ENCODE measurements around the gene BRD1. TPM values are rescaled to one million over a fixed set of nuclear protein-coding genes. Genes with fewer than 3 reads are reported as not detected.

Gene BRD1
- total RNA-seq, 1 donor from 2014 or later: 23.6 TPM

GRCh38 chr22:49730656-49731055 is 97.0 kb downstream of the BRD1 start:
- no peak for DNase-seq (ENCODE audit: low read depth in 2 of 2)

GRCh38 chr22:49728570-49729271 is 99.0 kb downstream of the BRD1 start:
- DNase-seq (ENCODE audit: low read depth in 2 of 2): no peak

- no peak for DNase-seq (ENCODE audit: low read depth in 2 of 2)
Measured at GRCh38 chr22:49727881-49728569, 99.6 kb downstream of the BRD1 start.

- DNase-seq (ENCODE audit: low read depth in 2 of 2): no peak
Measured at GRCh38 chr22:49727191-49727880, 100.3 kb downstream of the BRD1 start.

GRCh38 chr22:49726701-49727101 is 101.0 kb downstream of the BRD1 start:
- DNase-seq (ENCODE audit: low read depth in 2 of 2): no peak

GRCh38 chr22:49726022-49726681 is 101.5 kb downstream of the BRD1 start:
- DNase-seq (ENCODE audit: low read depth in 2 of 2): no peak

- DNase-seq (ENCODE audit: low read depth in 2 of 2): no peak
Measured at GRCh38 chr22:49725516-49725915, 102.2 kb downstream of the BRD1 start.

GRCh38 chr22:49724893-49725489 is 102.7 kb downstream of the BRD1 start:
- DNase-seq (ENCODE audit: low read depth in 2 of 2): peak; percentile 65 to 82

- peak; percentile 11 to 16 for DNase-seq (ENCODE audit: low read depth in 2 of 2)
Measured at GRCh38 chr22:49724030-49724892, 103.4 kb downstream of the BRD1 start.

GRCh38 chr22:49723478-49724029 is 104.1 kb downstream of the BRD1 start:
- no peak for DNase-seq (ENCODE audit: low read depth in 2 of 2)

Other genes starting within 250 kb of the BRD1 start
- gene ZBED4, start 26.0 kb upstream of the BRD1 start, total RNA-seq: 8.7 and 13.5 TPM in 2 replicates
- 9.4 and 13.5 TPM in 2 replicates for gene ALG12, start 90.6 kb upstream of the BRD1 start, total RNA-seq
- gene CRELD2, start 90.8 kb upstream of the BRD1 start, total RNA-seq: 40.3 and 45.2 TPM in 2 replicates
- gene PIM3, start 132.9 kb upstream of the BRD1 start, total RNA-seq: 156 and 396 TPM in 2 replicates
- gene IL17REL, start 184.9 kb upstream of the BRD1 start, total RNA-seq: under 0.01 TPM in 1 of 2 replicates, not detected in the other
- not detected in 2 replicates for gene TTLL8, start 230.4 kb upstream of the BRD1 start, total RNA-seq